NCI-H2107 treated with DMSO at 0.1 percent for 48 hours (cell line): ENCODE data around the gene GPRC5C.

Experiments
- DNase-seq: peaks from one replicate; lab custom pipeline; 2025; ENCODE audit not compliant: unreplicated experiment; lab: John Stamatoyannopoulos, UW

Gene GPRC5C

DNA sequence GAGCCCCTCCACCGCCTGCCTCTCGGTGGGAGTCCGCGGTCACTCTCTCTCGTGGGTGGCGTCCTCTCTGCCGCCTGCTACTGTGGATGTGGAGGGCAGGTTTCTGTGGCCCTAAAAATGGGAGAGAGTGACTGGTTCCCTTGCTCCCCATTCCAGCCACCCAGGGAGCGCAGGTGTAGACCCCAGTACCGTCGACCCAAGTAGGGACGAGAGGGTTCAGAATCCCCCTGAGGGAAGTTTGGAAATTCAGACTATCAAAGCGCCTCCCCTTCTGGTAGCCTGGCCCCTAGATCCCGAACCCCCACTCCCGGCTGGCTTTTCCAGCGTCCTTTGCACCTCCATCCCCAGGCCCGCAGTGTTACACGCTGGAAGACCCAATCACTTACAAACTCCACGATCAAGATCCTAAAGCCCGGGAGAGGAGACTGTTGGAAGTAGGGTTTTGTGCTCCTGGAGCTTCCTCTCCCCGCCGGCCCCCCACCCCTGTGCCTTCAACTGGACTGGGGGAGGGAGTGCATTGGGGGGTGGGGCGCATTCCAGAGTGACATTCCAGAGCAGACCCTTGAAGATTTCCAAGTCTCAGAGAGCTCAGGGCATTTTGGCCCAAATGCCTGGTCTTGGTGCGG lies 991 bp downstream of the GPRC5C start:
- DNase-seq: no peak

DNA sequence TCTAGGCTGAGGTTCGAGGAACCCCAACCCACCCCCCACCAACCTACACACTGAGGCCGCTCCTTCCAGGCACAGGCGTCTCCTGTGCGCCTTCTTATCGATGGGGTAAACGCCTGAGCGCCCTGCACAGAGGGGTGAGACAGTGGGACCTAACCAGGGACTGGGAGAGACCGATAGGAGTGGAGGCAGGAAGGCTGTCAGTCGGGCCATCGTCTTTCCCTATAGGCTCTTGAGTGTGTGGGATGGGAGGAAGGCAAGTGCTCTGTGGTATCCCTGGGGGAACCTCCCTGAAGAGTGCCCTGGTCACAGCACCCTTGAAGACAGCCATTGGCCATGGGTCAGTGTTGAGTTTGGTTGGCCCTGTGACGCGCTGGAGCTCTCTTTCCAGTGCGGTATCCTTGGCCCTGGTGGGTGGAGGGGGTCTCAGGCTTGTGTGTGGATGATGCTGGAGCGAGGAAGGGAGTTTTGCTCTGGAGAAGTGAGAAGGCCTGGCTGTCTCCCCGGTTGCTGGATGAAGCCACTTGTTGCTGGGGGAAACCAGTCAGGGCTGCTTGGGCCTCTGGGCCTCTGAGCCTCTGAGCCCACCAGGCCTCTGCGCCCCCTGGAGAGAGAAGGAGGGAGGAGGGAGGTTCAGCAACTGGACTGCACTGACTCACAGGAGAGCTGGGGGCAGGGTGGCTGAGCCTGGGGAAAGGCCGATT lies 1.7 kb downstream of the GPRC5C start:
- no peak for DNase-seq

DNA sequence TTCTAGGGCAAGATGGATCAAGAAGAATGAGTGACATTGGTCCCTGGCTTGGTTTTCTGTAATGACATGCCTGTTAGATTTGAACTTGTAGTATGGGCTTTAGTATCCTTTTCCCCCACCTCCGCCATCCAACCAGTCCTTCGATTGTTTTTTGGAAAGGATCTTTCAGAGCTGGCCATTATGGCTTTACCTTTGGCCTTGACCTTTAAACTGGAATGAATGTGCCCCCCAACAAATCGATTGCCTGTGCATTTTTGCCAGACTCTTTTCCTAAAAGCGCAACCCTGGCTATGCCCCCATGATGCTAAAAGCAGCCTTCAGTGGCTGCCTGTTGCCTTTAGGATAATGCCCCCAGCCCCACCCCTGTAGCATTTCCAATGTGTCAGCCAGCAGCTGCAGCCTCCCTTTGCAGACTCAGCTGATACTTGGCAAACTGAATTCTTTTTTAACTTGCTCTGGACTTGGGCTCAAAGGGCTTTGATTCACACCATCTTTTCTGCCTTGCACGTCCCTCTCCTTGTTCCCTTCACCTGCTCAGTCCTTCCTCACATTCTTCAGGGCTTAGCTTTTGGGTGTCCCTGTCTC lies 4.0 kb downstream of the GPRC5C start:
- no peak for DNase-seq

DNA sequence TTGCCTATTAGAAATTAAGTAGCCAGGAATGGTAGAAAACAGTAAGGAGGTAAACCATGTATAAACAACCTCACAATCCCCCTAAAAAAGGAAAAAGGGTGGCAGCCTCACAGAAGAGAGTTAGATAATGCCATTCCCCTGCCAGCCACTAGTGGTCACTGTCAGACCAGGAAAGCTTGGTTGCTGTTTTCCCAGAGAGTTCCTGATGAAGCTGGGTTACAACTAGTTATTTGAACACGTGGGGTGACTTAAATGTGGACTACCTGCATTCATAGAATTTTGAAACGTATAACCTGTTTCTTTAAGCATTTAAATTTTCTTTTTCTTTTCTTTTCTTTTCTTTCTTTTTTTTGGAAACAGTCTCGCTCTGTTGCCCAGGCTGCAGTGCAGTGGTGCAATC lies 5.8 kb downstream of the GPRC5C start:
- no peak for DNase-seq

DNA sequence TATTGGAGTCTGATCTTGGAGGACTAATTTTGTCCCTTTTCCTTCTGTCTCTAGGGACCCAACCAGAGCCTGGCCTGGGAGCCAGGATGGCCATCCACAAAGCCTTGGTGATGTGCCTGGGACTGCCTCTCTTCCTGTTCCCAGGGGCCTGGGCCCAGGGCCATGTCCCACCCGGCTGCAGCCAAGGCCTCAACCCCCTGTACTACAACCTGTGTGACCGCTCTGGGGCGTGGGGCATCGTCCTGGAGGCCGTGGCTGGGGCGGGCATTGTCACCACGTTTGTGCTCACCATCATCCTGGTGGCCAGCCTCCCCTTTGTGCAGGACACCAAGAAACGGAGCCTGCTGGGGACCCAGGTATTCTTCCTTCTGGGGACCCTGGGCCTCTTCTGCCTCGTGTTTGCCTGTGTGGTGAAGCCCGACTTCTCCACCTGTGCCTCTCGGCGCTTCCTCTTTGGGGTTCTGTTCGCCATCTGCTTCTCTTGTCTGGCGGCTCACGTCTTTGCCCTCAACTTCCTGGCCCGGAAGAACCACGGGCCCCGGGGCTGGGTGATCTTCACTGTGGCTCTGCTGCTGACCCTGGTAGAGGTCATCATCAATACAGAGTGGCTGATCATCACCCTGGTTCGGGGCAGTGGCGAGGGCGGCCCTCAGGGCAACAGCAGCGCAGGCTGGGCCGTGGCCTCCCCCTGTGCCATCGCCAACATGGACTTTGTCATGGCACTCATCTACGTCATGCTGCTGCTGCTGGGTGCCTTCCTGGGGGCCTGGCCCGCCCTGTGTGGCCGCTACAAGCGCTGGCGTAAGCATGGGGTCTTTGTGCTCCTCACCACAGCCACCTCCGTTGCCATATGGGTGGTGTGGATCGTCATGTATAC lies 8.0 kb downstream of the GPRC5C start:
- no peak for DNase-seq

DNA sequence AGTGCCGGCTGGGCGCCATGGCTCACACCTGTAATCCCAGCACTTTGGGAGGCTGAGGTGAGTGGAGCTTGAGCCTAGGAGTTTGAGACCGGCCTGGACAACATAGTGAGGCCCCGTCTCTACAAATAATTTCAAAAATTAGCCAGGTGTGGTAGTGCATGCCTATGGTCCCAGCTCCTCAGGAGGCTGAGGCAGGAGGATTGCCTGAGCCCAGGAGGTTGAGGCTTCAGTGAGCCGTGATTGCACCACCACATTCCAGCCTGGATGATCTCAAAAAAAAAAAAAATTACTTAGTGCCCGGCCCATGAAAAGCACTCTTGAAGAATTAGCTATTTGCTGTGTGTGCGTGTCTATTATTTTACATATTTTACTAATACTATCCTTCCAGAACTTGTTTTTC lies 9.6 kb downstream of the GPRC5C start:
- DNase-seq: no peak

DNA sequence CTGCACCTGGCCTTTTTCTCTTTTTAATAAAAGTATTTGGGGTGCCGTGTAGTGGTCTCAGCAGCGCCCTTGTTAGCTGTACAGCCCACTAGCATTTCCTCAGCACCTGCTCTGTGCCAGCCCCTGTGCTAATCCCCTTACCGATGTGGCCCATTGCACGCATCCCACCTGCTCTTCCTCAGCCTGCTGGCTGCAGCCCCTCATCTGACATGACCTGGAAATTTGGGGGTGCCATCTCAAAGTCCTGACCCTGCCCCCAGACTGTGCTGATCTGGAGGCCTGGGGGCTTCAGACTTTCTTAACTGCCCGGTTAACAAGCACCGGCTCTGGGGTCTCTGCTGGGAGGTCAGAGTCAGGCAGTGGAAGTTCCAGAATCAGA lies 10.4 kb downstream of the GPRC5C start:
- no peak for DNase-seq

DNA sequence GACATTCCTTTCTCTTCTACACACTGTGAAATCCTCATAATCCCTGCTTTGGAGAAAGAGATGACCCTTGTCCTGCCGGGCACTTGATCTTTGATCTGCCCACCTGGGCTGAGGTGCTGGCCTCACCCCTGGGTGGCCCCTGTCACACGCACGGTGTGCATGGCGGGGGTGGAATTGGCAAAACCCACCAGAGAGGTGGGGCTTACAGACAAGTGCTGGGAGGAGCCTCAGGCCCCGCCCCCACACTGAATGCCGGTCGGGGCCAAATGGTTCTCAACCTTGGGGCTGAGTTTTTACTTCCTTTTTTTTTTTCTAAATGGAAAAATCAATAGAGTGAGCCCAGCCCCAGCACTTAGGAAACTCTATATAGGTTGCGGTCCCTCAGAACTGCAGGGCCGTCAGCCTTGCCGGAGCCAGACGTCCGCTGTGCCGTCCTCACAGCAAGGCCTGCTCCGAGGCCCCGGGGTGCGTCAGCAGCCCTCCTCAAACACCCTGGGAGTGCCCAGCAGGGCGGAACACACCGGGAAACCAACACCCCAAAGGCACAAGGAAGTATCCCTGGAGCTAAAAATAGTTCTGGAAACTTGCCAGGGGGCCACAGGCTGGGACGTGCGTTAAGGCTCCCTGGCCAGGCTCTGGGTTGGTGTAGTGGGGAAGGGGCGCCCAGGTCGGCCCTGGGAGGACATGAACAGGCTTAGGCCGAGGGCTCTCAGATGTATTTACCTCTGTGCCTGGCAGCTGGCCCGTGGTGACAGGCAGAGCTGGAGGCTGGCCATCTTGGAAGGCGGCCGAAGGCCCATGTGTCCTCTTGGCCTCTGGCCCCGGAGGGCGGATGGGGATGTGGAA lies 11.0 kb downstream of the GPRC5C start:
- DNase-seq: peak; percentile 60

DNA sequence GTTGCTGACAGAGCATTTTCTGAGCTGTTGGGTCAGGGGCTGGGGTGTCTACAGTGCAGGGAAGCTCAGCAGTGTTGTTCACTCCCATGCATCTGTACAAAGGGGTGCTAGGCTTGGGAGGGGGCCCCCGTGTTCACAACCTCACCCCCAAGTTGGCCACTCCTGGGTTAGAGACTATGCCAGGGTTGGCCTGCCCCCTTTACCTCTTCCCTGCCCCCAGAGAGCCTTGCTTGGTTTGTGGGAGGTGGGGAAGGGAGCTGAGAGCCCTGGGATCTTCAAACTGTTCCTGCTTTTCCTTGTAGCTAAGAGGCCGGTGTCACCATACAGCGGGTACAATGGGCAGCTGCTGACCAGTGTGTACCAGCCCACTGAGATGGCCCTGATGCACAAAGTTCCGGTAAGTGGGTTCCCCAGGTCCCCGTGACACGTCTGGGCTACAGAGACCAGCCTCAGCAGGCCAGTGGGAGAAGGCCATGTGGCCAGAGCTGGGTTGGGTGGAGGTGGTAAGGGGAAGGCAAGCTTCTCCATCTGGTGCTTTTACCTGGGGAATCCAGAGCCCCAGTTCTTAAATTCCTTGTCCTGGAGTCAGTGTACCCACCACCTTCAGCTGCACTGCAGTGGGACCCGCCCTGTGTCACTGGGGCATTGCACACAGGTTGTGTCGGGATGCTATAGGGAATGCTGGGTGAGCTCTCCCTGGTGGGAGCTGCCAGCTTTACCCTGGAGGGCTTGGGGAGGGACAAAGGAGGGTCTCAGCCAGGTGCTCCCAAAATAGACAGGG lies 11.8 kb downstream of the GPRC5C start:
- DNase-seq: no peak

DNA sequence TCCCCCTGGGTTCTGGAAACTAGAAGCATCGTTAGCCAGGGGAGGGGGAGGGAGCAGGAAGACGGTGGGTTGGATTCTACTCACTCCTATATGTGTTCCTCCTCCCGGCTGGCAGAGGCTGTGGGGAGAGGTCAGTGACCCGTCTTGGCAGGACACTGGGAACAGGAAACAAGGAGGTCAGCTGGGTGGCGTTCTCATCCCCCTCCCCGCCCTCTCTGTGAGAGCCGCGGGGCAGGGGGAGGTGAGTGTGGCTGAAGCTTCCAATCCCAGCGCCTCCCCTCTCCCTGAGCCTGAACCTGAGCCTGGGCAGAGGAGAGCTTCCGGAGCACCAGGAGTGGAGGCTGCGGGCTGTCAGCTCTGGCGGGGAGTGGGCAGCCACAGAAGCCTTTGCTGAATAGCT lies 12.5 kb downstream of the GPRC5C start:
- DNase-seq: no peak

DNA sequence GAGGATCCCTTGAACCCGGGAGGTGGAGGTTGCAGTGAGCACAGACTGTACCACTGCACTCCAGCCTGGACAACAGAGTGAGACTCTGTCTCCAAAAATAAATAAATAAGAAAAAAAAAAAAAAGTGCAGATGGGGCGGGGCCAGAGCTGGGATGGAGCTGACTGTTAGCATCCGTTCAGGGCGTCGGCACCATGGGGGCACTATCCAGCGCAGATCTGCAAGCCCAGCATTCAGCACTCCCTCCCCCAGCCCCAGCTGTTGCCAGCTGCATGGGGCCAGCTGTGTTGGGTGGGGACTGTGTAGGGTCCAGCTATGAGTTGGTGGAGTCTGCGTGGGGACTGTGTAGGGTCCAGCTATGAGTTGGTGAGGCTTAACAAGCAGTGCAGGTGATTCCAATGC lies 13.3 kb downstream of the GPRC5C start:
- DNase-seq: no peak

DNA sequence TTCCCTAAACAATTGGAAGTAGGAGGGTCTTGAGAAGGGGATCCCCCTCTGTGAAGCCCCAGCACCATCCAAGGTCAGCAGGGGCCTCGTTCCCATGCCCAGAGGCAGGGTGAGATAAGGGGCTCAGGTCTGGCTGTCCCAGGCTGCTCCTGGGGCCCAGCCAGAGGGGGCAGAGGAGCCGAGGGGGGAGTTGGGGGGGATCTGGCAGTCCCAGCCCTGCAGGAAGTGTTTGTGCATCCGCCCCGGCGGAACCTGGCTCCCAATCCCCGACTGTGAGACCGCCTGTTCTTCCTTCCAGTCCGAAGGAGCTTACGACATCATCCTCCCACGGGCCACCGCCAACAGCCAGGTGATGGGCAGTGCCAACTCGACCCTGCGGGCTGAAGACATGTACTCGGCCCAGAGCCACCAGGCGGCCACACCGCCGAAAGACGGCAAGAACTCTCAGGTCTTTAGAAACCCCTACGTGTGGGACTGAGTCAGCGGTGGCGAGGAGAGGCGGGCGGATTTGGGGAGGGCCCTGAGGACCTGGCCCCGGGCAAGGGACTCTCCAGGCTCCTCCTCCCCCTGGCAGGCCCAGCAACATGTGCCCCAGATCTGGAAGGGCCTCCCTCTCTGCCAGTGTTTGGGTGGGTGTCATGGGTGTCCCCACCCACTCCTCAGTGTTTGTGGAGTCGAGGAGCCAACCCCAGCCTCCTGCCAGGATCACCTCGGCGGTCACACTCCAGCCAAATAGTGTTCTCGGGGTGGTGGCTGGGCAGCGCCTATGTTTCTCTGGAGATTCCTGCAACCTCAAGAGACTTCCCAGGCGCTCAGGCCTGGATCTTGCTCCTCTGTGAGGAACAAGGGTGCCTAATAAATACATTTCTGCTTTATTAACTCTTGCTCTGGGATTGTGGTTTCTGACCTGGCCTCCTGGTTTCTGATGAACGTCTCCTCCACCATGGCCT lies 14.9 kb downstream of the GPRC5C start:
- no peak for DNase-seq

DNA sequence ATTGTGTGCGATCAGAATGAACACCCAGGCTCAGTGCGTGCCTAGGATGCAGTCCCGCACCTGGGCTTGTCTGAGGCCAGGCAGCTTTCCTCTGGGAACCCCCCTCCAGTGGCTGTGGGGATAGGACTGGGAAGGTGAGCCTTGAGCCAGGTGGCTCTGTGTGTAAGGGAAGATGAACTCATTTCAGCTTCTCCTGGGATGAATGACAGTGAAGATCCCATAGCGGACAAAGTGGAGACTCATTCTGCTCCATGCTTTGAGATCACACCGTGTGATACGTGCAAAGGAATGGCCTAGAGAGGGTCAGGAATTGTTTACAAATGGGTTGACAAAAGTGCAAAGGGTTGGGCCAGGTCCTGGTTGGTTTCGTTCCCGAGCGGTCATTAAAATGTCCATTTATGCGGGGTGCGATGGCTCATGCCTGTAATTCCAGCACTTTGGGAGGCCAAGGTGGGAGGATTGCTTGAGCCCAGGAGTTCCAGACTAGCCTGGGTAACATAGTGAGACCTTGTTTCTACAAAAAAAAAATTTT lies 15.8 kb downstream of the GPRC5C start:
- no peak for DNase-seq

DNA sequence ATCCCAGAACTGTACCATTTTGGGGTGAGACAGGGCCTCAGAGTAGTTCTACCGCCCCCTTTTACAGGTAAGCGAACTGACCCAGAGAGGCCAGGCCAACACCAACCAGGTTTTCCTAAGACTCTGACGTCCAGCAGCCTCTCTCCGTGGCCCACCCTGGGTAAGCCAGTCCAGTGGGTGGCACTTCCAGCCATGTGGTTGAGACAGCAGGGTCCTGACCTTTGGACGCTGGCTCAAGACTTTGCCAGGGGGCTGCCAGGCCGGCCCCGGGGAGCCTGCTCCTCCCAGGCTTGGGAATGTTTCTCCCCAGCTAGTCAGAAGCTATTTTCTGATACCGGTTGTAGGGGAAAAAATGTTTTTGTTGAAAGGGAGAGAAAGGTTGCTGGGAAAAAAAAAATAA lies 16.9 kb downstream of the GPRC5C start:
- no peak for DNase-seq

DNA sequence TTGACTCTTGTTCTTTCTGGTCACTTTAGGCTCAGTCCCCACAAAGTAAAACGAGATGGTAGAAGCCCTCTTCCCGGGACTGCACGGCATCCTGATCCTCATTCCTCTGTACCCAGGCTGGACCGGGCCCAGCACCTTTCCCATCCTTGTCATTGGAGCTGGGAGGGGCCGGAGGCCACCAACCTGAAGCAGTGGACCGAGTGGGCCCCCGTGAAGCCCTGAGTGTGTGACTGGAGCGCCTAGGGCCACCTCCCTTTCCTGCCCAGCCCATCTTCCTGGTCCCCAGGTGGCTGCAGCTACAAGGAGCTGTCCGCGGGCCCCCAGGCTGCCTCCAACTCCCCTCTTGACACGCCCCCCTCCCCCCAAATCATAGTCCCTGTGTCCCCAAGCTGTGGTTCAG lies 17.4 kb downstream of the GPRC5C start:
- DNase-seq: no peak

DNA sequence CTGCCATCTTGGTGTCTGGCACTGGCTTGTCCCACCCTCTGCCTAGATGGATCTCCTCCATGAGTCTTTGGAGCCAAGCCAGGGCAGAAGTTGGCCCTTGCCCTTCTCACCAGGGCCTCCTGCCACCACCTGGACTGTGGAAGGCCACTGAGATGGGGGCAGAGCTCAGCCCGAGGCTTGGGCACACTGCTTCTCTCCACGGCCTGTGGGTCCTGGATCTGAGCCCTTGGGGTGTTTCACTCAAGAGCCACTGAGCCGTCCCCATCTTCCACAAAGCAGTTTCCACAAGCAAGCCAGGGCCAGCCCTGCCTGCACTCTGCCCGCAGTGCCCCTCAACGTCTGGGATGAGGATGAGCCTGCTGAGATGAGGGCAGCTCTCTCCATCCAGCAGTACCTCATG lies 17.9 kb downstream of the GPRC5C start:
- no peak for DNase-seq

DNA sequence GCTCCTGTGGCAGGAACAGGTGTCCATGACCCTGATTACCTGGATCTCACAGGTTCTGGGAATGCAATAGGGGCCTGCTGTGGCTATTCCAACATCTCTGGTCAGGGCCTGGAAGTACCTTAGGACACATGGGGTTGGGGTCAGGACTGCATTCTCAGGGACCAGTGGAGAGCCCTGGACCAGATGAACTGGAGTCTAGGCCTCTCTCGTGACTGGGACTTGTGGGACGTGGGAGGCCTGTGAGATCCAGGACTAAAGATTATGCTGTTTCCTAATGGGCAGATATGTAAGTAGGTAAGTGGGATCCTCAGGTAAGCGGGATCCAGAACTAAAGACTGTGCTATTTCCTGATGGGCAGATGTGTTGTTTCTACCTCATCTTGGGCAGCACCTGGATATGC lies 18.3 kb downstream of the GPRC5C start:
- no peak for DNase-seq

DNA sequence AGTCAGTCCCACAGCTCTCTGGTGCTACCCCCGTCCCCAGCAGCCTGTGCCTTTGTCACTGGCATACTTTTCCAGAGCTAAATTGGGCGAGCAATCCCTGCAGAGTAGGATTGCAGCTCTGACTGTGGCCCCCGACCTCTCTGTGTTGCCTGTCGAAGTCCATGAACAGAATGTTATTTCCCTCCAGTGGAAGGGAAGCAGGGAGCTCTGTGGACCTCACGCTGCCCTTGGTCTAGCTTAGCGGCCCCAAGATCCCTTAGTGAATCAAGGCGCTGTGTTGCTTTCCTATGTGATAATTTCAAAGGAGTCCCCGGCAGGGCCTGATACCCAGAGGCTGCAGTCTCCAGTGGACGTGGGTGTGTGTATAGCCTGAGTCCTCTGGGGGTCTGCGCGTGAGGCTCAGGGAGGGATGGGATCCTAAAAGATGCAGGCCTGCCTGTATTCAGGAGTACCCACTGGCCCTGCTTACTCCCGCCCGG lies 19.1 kb downstream of the GPRC5C start:
- no peak for DNase-seq

DNA sequence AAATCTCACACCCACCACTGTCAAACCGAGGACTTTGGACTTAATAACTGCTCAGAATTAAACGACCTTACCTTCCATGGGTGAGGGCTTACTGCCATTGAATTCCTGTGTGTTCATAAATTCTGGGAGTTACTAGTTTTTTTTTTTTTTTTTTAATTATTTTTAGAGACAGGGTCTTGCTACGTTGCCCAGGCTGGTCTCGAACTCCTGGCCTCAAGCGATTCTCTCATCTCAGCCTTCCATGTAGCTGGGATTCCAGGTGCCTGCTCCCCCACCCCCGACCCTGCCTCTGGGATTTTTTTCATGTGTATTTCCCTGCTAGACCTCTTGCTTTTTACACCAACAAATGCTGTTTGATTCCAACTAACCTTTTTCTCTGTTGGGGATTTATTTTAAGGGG lies 19.7 kb downstream of the GPRC5C start:
- DNase-seq: no peak
